HG03135 (cell line): Measurements from ENCODE around the gene ADAMTS17.

Source experiments
- ATAC-seq: cut with Tn5 transposase; IDR thresholded peaks from one replicate; pipeline ENCODE4 v1.9.1; 2021; ENCODE audit warnings: mild to moderate bottlenecking, moderate library complexity; ENCODE audit not compliant: unreplicated experiment

The ADAMTS17 gene

GRCh38 chr15:100281096-100281917 is 60.5 kb downstream of the ADAMTS17 start:
- no peak for ATAC-seq

GRCh38 chr15:100279849-100280248 is 61.9 kb downstream of the ADAMTS17 start:
- ATAC-seq: no peak

- ATAC-seq: no peak
Measured at GRCh38 chr15:100279446-100279845, 62.3 kb downstream of the ADAMTS17 start.

DNA sequence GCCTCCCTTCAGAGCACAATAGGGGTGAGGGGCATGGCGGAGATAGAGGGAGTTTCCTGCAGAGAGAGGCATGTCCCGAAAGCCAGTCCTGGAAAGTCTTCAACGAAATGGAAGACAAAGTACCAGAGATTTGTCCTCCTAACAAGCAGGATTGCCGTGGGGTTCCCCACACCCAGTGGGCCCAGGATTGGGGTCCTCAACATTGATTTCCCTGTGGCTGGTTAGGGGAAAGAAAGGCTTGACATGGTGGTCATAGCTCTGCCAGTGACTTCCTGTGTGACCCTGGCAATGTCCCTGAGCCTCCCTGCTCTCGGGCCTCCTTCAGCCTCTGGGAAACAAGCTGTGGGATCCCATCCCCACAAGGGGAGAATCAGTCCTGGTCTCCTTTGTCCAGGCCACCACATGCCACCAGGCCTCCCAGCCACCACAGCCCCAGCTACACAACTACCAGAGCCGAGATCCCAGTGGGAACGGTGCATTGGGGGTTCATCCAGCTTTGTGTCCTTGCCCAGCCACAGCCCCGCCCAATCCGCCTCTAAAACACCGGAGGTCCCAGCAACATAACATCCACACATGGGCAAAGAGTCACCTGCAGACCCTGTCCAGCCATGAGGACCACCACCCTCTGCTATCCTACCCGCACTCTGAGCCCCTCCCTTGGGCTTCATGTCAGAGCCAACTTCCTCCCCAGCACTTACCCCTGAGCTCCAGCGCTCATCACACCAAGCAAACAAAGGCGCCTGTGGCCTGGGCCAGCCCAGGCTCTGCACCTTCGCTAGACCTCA is 63.0 kb downstream of the ADAMTS17 start:
- no peak for ATAC-seq

- ATAC-seq: no peak
Measured at GRCh38 chr15:100277087-100277855, 64.5 kb downstream of the ADAMTS17 start.

DNA sequence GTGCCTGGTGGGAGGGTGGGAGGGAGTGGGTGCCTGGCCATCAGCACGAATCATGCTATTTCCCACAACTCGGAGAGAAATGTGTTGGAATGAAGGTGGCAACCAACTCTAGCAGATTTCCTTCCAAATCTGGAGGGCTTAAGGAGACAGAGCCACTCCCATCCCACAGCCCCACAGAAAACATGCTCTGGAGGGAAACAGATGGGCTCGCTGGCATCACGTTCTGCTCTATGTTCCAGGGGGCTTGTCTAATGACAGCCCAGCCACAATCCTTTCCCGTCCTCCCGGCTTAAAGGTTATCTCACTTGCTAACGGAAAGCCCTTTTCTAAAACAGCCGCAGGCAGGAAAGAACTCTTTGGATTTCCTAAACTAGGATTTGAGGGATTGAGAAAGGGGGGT is 65.3 kb downstream of the ADAMTS17 start:
- no peak for ATAC-seq

DNA sequence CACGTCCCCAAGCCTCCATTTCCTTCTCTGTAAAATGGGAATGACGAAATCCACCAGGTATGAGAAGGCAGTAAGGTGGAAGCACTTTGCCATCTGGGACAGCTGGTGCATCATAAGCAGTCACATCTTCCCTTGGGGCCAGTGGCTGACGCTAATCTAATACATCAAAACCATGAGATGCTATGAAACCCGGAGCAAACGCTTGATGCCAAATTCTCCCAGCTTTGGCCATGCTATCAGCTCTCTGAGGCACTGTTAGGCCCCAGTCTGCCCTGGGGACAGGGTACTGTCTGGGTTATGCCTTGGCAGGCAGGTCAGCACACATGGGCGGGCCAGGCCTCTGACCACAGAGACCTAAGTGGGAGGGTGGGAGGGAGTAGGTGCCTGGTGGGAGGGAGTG is 66.1 kb downstream of the ADAMTS17 start:
- ATAC-seq: no peak

DNA sequence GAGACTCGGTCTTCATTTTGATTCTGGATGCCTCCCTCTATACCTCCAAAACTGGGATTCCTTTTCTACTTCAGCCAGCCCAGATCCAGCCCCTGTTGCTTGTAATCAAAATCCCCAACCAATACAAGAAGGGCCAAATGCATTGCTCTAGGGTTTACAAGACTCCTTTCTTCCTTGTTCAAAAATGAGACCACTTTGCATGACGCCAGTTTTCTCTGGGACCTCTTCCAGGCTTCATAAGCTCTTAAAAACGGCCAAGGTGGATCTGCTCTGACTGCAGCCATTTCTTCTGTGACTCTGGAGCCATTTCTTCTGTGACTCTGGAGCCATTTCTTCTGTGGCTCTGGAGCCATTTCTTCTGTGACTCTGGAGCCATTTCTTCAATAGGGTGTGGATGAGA is 71.9 kb downstream of the ADAMTS17 start:
- ATAC-seq: no peak

GRCh38 chr15:100266166-100266565 is 75.6 kb downstream of the ADAMTS17 start:
- ATAC-seq: no peak

- no peak for ATAC-seq
Measured at GRCh38 chr15:100265641-100266035, 76.1 kb downstream of the ADAMTS17 start.

- ATAC-seq: no peak
Measured at GRCh38 chr15:100264994-100265640, 76.7 kb downstream of the ADAMTS17 start.

DNA sequence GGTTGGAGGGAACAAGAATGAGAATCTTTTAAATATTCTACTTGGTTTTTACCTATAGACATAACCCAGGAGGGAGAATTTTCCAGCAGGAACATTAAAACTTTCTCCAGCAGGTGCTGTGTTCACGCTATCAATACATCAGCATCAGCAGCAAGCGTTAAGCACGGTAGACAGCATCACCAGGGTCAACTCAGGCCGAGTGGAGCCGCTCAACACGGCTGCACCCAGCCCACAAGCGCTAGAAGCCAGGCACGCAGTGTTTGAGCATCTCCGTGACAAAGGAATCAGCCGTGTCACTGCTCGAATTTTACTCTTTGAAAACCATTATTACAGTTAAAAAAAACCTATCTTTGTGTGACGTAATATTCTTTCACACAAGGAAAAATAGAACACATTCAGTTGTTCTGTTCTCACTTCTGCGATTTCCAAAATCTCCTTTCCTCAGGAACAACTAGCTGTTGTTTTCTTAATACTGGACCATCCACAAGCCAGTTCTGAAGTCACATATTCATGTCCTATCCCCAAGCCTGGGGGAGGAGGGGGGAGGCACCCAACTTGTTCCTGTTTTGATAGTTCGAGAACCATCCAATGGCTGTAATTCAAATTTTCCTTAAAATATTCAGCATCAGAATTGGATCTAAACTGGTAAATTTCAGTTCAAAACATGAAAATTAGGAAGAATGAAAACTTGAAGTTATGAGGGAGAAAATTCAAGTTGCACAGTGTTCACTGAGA is 77.9 kb downstream of the ADAMTS17 start:
- no peak for ATAC-seq

GRCh38 chr15:100263031-100263430 is 78.7 kb downstream of the ADAMTS17 start:
- no peak for ATAC-seq

DNA sequence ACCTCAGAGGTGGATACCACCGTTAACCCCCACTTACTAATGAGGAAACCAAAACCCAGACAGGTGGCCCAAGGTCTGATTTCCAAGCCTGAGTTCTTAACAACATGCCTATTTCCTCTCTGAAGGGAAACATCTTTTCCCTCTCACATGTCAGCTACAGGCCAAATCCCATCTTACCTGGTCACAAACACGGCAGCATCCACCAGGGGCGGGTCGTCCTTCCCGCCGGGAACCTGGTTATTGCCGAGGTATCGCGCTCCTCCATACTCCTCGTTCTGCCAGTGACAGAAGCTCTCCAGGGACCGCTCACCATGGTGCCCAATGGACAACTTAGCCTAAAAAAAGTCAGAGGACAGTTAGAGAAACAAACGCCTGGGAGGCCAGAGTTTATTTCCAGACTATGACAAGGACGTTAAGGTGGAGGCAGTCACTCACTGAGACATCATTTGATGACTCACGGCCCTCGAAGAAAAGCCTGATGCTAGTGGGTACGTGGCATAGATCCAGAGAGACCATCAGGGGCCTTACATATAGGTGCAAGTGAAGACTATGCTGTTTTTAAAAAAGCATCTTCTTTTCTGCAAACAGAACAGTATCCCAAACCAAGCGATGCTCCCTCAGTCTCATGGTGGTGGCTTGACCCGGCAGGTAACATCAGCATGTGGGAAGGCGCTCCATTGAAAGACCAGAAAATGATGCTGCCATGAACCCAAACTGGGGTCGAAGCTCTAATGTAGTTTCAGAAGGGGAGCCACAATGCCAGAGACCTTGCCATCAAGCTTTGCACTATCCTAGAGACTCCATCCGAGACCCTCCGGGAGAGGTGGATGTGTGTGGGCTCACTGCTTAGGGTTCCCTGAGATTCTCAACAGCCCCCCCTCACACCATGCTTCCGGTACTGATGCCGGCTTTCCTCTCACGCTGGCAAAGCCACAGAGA is 80.2 kb downstream of the ADAMTS17 start:
- no peak for ATAC-seq

DNA sequence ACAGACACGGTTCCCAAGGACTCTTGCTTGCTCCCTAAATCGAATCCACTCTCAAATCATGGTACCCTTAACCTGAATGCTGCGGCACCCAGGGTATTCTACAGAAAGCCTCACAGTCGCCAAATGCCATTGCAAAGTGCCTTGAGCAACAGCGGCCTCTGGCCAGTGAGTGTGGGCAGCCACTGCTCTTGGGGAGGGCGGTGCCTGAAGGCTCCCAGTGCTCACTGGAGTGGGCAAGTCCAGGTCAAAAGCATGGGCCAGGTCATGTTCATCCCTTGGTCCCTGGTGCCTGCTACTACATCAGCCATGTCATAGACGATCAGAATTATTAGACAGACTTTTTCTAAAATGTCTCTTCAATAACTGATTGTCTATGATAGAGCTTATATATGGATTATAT is 82.5 kb downstream of the ADAMTS17 start:
- ATAC-seq: no peak

GRCh38 chr15:100256970-100257650 is 84.7 kb downstream of the ADAMTS17 start:
- ATAC-seq: no peak

DNA sequence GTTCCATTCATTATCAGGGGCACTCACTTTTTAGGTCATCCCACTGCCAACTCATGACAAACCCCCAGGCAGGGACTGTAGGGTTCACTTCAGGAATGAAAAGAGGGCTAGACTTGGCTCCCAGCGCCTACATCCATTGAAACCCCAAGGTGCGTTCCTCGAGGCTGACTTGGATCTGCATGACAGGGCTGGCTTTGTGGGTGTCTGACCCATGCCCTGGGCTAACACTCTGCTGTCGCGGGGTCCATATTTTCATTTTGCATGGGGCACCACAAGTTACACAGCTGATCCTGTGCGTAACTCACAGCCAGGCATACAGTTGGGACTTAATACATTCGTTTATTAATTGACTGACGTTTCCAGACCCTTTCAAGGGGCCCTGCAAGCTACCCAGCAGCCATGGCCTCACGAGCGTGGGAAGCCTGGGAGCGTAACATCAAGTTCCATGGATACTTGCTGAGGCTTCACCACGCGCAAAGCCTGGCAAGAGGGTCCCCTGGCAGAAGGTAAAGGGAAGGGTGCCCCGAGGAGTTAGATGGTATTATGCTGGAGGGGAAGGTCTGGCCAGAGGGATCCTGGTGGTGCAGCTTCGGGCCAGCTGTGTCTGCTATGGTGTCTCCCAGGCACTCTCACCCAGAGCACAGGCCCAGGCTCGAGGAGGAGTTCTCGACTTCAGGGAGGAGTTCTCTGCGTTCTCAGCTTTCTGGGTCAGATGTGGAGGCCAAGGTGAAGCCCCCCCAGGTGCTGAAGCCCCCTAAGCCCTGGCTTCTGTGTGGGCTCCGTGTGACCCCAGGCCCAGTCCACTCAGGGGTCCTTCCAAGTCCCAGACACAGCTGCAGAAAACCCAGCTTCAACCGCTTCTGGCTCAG is 85.4 kb downstream of the ADAMTS17 start:
- ATAC-seq: no peak

- no peak for ATAC-seq
Measured at GRCh38 chr15:100255644-100256043, 86.1 kb downstream of the ADAMTS17 start.
